Ishikawa (cell line): Measurements from ENCODE around the gene C10orf143.

Experiments
- CEBPB ChIP-seq: IDR thresholded peaks from 2 replicates; pipeline ENCODE4 v1.6.1; 2012
- CREB1 ChIP-seq: IDR thresholded peaks from 2 replicates; pipeline ENCODE4 v1.6.1; 2012; ENCODE audit warnings: low read depth
- EGR1 ChIP-seq: IDR thresholded peaks from 2 replicates; pipeline ENCODE4 v1.6.1; 2012
- EP300 ChIP-seq: IDR thresholded peaks from 2 replicates; pipeline ENCODE4 v1.6.1; 2012; ENCODE audit warnings: borderline replicate concordance
- FOXM1 ChIP-seq: IDR thresholded peaks from 2 replicates; pipeline ENCODE4 v1.6.1; 2012; ENCODE audit warnings: low read depth, borderline replicate concordance
- NFIC ChIP-seq: IDR thresholded peaks from 2 replicates; pipeline ENCODE4 v1.6.1; 2012
- RAD21 ChIP-seq: IDR thresholded peaks from 2 replicates; pipeline ENCODE4 v1.6.1; 2012; ENCODE audit warnings: low read depth
- TAF1 ChIP-seq: IDR thresholded peaks from 2 replicates; pipeline ENCODE4 v1.6.1; 2012; ENCODE audit warnings: low read depth, mild to moderate bottlenecking
- TCF12 ChIP-seq: IDR thresholded peaks from 2 replicates; pipeline ENCODE4 v1.6.1; 2012; ENCODE audit warnings: low read depth
- TEAD4 ChIP-seq: IDR thresholded peaks from 2 replicates; pipeline ENCODE4 v1.6.1; 2012
- YY1 ChIP-seq: IDR thresholded peaks from 2 replicates; pipeline ENCODE4 v1.6.1; 2012; ENCODE audit warnings: low read depth
- ZBTB7A ChIP-seq: IDR thresholded peaks from 2 replicates; pipeline ENCODE4 v1.6.1; 2012; ENCODE audit warnings: low read depth
- TF ChIP-seq, protein P1 (sequence below): IDR thresholded peaks from 2 replicates; pipeline ENCODE4 v1.6.1; 2012; ENCODE audit warnings: low read depth, mild to moderate bottlenecking
- TF ChIP-seq, protein P2 (sequence below): IDR thresholded peaks from 2 replicates; pipeline ENCODE4 v1.6.1; 2012
- TF ChIP-seq, protein P3 (sequence below): IDR thresholded peaks from 2 replicates; pipeline ENCODE4 v1.6.1; 2012

C10orf143 gene

DNA sequence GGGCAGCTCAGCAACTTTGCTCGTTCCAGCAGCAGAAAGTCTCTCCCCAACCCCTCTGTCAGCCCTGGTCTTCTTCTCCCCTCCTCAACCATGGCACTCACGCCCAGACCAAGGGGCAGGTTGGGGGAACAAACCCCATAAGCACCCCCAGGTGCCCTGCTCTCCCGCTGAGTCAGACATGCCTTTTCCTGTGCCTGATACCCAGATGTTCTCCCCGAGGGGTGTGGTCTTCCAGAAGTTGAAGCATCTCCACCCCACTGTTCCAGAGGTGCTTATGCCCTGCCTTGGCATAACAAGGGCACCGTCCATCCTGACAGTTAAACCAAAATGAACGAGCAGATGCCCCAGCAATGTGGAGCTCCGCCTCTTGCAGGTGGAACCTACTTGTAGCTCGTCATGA lies 67.1 kb downstream of the C10orf143 start:
- TF ChIP-seq YY1 (no peak), CREB1 (no peak), NFIC (no peak), ZBTB7A (no peak), EGR1 (no peak), TAF1 (no peak), TEAD4 (no peak), EP300 (no peak), RAD21 (no peak), FOXM1 (no peak), CEBPB (no peak)
- TF ChIP-seq, protein P1, sequence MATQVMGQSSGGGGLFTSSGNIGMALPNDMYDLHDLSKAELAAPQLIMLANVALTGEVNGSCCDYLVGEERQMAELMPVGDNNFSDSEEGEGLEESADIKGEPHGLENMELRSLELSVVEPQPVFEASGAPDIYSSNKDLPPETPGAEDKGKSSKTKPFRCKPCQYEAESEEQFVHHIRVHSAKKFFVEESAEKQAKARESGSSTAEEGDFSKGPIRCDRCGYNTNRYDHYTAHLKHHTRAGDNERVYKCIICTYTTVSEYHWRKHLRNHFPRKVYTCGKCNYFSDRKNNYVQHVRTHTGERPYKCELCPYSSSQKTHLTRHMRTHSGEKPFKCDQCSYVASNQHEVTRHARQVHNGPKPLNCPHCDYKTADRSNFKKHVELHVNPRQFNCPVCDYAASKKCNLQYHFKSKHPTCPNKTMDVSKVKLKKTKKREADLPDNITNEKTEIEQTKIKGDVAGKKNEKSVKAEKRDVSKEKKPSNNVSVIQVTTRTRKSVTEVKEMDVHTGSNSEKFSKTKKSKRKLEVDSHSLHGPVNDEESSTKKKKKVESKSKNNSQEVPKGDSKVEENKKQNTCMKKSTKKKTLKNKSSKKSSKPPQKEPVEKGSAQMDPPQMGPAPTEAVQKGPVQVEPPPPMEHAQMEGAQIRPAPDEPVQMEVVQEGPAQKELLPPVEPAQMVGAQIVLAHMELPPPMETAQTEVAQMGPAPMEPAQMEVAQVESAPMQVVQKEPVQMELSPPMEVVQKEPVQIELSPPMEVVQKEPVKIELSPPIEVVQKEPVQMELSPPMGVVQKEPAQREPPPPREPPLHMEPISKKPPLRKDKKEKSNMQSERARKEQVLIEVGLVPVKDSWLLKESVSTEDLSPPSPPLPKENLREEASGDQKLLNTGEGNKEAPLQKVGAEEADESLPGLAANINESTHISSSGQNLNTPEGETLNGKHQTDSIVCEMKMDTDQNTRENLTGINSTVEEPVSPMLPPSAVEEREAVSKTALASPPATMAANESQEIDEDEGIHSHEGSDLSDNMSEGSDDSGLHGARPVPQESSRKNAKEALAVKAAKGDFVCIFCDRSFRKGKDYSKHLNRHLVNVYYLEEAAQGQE = no peak
- TF ChIP-seq, protein P2, sequence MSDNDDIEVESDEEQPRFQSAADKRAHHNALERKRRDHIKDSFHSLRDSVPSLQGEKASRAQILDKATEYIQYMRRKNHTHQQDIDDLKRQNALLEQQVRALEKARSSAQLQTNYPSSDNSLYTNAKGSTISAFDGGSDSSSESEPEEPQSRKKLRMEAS = no peak

DNA sequence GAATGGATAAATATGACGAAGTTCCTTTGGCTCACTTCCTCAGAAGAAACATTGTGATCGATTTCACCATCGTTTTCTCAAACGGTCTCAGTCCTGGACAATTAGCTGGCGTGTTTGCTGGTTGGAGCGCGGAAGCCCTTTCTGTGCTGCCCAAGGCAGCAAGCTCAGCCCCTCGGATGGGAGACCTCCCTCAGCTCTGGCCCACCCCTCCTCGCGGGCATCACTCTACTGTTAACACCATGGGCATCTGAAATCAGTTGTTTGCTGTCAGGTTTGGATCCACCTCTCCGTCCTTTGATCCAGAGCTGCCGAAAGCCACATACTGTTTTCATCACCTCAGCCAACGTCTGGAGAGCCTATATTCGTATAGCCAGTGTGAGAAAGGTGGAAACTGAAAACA lies 68.2 kb downstream of the C10orf143 start:
- no peak for TF ChIP-seq YY1

DNA sequence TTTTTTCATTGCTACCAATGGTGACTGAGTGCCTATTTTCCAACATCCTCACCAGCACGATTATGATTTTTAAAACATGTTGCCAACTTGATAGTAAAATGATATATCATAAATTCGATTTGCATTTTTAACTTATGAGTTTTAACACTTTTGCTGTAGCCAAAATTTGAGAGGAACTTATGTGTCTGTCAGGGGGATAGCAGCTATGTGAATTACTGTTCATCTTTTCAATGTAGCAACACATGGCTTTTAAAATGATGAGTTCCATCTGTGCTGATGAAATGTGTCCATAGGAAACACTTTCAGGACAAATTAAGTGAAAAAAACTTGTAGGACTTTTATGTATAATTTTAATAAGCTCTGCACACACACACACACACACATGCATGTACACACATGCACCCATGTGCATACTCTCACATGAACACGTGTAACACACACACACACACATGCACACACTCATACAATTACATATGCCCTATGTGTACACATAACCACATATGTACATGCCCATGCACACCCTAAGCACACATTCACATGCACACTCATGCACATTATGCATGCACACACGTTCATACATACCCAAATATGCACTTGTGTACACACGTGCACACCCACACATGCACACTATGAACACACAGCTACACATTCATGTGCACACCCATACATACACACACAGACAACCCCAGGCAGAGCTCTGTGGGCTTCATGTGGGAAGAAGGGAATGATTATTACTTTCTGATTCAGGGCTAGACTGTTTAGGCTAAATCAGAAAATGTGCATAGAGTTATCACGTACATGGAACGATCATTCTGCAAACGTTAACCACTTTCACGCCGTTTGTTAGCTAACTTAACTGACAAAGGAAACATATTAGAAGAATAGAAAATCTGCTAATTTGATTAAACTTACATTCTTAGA lies 68.9 kb downstream of the C10orf143 start:
- TF ChIP-seq, protein P3, sequence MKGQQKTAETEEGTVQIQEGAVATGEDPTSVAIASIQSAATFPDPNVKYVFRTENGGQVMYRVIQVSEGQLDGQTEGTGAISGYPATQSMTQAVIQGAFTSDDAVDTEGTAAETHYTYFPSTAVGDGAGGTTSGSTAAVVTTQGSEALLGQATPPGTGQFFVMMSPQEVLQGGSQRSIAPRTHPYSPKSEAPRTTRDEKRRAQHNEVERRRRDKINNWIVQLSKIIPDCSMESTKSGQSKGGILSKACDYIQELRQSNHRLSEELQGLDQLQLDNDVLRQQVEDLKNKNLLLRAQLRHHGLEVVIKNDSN = no peak
- no peak for TF ChIP-seq EP300
- TF ChIP-seq YY1 = no peak
- TF ChIP-seq, protein P1 = no peak
- TF ChIP-seq ZBTB7A = no peak
- TF ChIP-seq, protein P2 = no peak

DNA sequence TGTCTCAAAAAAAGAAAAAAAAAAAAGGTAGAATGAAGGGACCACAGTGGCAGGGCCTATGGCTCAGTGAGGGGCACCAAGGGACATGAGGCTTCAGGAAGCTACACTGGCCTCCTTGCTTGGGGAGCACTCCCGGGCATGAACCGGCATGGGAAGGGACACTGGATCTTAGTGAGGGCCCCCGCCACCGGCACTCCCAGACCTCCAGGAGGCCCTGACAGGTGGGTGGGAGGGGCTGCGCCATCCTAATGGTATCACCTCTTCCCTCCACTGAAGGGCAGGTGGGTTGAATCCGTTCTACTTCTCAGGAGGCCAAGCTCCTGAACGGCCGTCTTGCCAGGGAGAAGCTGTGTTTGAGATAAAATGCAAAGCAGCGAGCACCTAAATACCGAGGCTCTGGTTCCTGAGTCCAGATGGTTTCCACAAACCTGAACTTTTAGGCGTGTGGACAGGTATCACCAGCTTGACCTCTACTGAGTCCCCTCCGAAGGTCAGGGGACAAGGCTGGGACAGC lies 69.8 kb downstream of the C10orf143 start:
- TF ChIP-seq TEAD4 = no peak
- TF ChIP-seq EGR1 = no peak
- no peak for TF ChIP-seq FOXM1
- TF ChIP-seq RAD21 = no peak
- no peak for TF ChIP-seq CEBPB
- TF ChIP-seq TAF1 = no peak

DNA sequence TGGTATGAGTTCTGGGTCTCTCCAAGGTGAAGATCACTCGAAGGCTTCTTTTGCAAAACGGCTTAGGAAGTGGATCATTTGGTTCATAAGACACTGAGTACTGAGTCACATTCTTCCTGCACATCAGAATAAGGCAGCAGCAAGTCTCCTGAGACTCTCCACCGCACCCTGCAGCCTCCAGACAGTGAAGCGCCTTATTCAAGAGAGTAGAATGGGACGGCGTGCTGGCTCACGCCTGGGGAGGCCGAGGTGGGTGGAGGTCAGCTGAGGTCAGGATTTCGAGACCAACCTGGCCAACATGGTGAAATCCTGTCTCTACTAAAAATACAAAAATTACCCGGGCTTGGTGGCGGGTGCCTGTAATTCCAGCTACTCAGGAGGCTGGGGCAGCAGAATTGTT lies 70.3 kb downstream of the C10orf143 start:
- TF ChIP-seq YY1 (no peak), EGR1 (no peak), RAD21 (no peak), CREB1 (no peak), ZBTB7A (no peak), TCF12 (no peak), NFIC (no peak), FOXM1 (no peak), EP300 (no peak), CEBPB (no peak), TAF1 (no peak), TEAD4 (no peak)
- TF ChIP-seq, protein P2 = no peak
- TF ChIP-seq, protein P3 = no peak
- TF ChIP-seq, protein P1 = no peak
